ENCODE results near the gene UGT1A7.
"Not testable (repeated sequence)": the region's sequence is repeated elsewhere in the genome, so short reads cannot be mapped to it uniquely, and the experiment has no call there.

Gene UGT1A7

DNA sequence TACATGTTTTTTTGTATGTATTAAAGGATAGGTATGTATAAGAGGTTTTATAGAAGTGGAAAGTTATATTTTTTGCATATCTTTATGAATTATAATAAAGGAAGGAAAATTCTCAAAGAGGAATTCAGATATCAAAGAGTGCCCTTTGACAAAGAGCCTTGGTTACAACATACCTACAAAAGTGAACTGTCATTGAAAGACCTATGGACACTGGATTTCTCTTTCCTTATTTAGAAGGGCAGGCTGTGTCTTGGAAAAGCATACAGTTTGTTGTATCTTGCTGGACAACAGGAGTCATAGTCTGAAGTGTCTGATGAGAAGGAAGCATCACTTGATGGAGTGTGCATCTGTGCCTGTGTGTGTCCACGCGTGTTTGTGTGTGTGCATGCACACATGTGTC lies 30.3 kb upstream of the UGT1A7 start:
- Histone ChIP-seq H3K9me3 (no peaks in the 10 kb centered on the region), H3K4me1 (no peaks in the 10 kb centered on the region), H3K27me3 (no peaks in the 10 kb centered on the region; the same call in 1 of the 2 replicates), H3K4me3 (ENCODE audit: low read depth, low read length) (no peak overlapping the region), H3K36me3 (no peaks in the 10 kb centered on the region)
- DNase-seq, result no peak
- TF ChIP-seq CTCF (IDR thresholded peaks at IDR 0.05; ENCODE audit: low read depth, low read length), result no peak

GRCh38 chr2:233654501-233654900 lies 27.2 kb upstream of the UGT1A7 start:
- H3K4me1 ChIP-seq, result no peaks in the 10 kb centered on the region
- no peak for TF ChIP-seq CTCF (IDR thresholded peaks at IDR 0.05; ENCODE audit: low read depth, low read length)
- no peaks in the 10 kb centered on the region for H3K36me3 ChIP-seq
- no peak overlapping the region for H3K4me3 ChIP-seq (ENCODE audit: low read depth, low read length)
- no peaks in the 10 kb centered on the region for H3K9me3 ChIP-seq
- peaks cover 8% of the 10 kb centered on the region; the same call in 1 of the 2 replicates for H3K27me3 ChIP-seq
- DNase-seq, result no peak

- no peaks in the 10 kb centered on the region for H3K9me3 ChIP-seq
- DNase-seq, result no peak
- no peak for TF ChIP-seq CTCF (IDR thresholded peaks at IDR 0.05; ENCODE audit: low read depth, low read length)
- H3K36me3 ChIP-seq, result no peaks in the 10 kb centered on the region
- H3K4me1 ChIP-seq, result no peaks in the 10 kb centered on the region
- H3K4me3 ChIP-seq (ENCODE audit: low read depth, low read length), result no peak overlapping the region
- H3K27me3 ChIP-seq, result peaks cover 11% of the 10 kb centered on the region; the same call in 1 of the 2 replicates
These were observed 26.7 kb upstream of the UGT1A7 start for GRCh38 chr2:233655043-233655442.

DNA sequence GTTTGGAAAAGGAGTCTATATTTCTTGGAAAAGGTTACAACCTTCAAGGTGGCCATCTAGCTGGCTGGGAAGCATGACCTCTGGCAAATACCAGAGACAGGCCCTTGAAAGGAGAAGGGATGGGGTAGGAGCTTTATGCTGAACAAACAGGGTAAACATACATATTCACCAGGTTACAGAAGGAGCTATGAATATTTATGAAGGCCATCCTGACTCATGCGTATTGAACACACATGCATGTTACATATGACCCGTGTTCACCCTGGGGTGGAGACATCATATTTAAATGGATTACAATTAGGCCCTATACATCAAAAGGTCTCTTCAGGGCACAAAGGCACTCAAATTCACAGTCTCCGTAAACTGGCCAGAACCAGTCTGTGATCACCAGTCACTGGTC lies 25.8 kb upstream of the UGT1A7 start:
- not testable (repeated sequence) for H3K9me3 ChIP-seq, DNase-seq, H3K4me1 ChIP-seq

DNA sequence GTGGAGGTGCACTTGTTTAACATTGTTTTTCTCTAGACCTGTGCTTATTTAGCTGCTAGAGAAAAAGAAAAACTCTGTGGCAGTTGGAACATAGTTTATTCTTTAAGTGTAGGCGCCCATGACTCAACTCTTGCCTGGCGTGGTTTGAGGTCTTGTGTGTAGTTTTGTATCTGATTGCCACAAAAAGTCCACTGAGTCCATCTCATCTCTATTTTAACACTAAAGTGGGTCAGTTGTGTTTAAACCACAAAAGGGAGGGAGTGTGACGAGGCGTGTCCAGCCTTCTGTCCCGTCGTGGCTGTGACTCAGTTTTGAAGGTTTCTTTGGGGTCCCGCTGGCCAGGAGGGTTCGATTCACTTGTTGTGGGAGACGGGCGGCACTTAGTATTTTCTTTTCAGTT lies 25.3 kb upstream of the UGT1A7 start:
- H3K9me3 ChIP-seq, result no peaks in the 10 kb centered on the region
- H3K4me1 ChIP-seq, result no peaks in the 10 kb centered on the region
- H3K27me3 ChIP-seq, result peaks cover 11% of the 10 kb centered on the region; the same call in 1 of the 2 replicates
- DNase-seq, result no peak
- no peak overlapping the region for H3K4me3 ChIP-seq (ENCODE audit: low read depth, low read length)
- no peaks in the 10 kb centered on the region for H3K36me3 ChIP-seq
- no peak for TF ChIP-seq CTCF (IDR thresholded peaks at IDR 0.05; ENCODE audit: low read depth, low read length)

More for the DNA sequence above, 25.8 kb upstream of the UGT1A7 start:
- peaks cover 11% of the 10 kb centered on the region; the same call in 1 of the 2 replicates for H3K27me3 ChIP-seq
- H3K36me3 ChIP-seq; H3K4me3 ChIP-seq (ENCODE audit: low read depth, low read length): not testable (repeated sequence)

DNA sequence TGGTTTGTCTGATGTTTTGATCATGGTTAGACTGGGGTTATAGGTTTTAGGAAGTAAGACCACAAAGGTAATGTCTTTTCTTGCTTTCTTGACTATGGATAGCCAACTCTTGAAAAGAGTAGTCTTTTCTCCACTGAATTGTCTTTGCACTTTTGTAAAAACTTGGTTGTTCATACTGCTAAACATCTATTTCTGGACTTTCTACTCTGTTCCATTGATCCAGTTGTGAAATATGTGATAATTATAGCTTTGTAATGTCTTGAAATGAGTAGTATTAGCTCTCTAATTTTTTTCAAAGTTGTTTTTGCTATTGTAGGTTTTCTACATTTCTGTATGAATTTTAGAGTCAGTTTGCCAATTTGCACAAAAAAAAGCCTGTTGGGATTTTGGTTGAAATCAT lies 23.1 kb upstream of the UGT1A7 start:
- Histone ChIP-seq H3K4me1 (no peaks in the 10 kb centered on the region), H3K36me3 (no peaks in the 10 kb centered on the region), H3K9me3 (no peaks in the 10 kb centered on the region), H3K27me3 (peaks cover 11% of the 10 kb centered on the region; the same call in 1 of the 2 replicates), H3K4me3 (ENCODE audit: low read depth, low read length) (no peak overlapping the region)
- no peak for TF ChIP-seq CTCF (IDR thresholded peaks at IDR 0.05; ENCODE audit: low read depth, low read length)
- DNase-seq, result no peak

DNA sequence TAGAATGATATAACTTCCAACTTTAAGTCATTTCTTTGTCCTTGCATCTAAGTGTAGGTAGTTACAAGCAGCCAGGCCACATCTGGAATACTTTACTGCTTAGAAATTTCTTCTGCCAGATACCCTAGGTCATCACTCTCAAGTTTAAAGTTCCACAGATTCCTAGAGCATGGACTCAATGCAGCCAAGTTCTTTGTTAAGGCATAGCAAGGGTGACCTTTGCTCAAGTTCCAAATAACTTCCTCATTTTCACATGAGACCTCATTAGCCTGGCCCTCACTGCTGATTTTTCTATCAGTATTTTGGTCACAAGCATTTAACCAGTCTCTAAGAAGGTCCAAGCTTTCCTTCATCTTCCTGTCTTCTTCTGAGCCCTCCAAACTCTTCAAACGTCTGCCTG lies 17.8 kb upstream of the UGT1A7 start:
- Histone ChIP-seq H3K4me1 (no peaks in the 10 kb centered on the region), H3K9me3 (no peaks in the 10 kb centered on the region; the same call in 1 of the 2 replicates), H3K27me3 (peaks cover 6% of the 10 kb centered on the region; the same call in 1 of the 2 replicates), H3K4me3 (ENCODE audit: low read depth, low read length) (no peak overlapping the region), H3K36me3 (no peaks in the 10 kb centered on the region)
- TF ChIP-seq CTCF (IDR thresholded peaks at IDR 0.05; ENCODE audit: low read depth, low read length), result no peak
- DNase-seq, result no peak
